IPS-15b (cell line): ENCODE measurements around the gene ARID4B.
A peak's percentile ranks its signal among the peaks of the same experiment; 100 is the strongest.

ENCODE experiments used
- H3K27me3 ChIP-seq: one replicate; pipeline ENCODE4 v1.6.1; 2013; ENCODE audit warnings: low read length; ENCODE audit not compliant: control insufficient read depth, insufficient read depth
- H3K36me3 ChIP-seq: one replicate; pipeline ENCODE4 v1.6.1; 2013; ENCODE audit warnings: low read length; ENCODE audit not compliant: control insufficient read depth, insufficient read depth
- H3K4me1 ChIP-seq: one replicate; pipeline ENCODE4 v1.6.1; 2013; ENCODE audit warnings: mild to moderate bottlenecking, low read length; ENCODE audit not compliant: control insufficient read depth, insufficient read depth
- H3K4me3 ChIP-seq: one replicate; pipeline ENCODE4 v1.5.1; 2013; ENCODE audit warnings: low read depth, low read length
- H3K9ac ChIP-seq: one replicate; pipeline ENCODE4 v1.6.1; 2013; ENCODE audit warnings: low read depth, mild to moderate bottlenecking, low read length
- H3K9me3 ChIP-seq: one replicate; pipeline ENCODE4 v1.6.1; 2013; ENCODE audit warnings: mild to moderate bottlenecking, low read length; ENCODE audit not compliant: control insufficient read depth, insufficient read depth

The ARID4B gene

GRCh38 chr1:235127732-235128455 is 200.1 kb downstream of the ARID4B start:
- Histone ChIP-seq H3K36me3 (no peaks in the 10 kb centered on the region), H3K9ac (peak overlapping the region; percentile 94), H3K9me3 (no peaks in the 10 kb centered on the region), H3K4me3 (peak overlapping the region; percentile 74), H3K27me3 (no peaks in the 10 kb centered on the region), H3K4me1 (no peaks in the 10 kb centered on the region)

GRCh38 chr1:235127203-235127602 is 200.8 kb downstream of the ARID4B start:
- H3K9me3 ChIP-seq = no peaks in the 10 kb centered on the region
- H3K4me3 ChIP-seq = peak overlapping the region; percentile 74
- H3K9ac ChIP-seq = peak overlapping the region; percentile 94
- no peaks in the 10 kb centered on the region for H3K27me3 ChIP-seq
- no peaks in the 10 kb centered on the region for H3K36me3 ChIP-seq
- no peaks in the 10 kb centered on the region for H3K4me1 ChIP-seq

GRCh38 chr1:235124665-235125064 is 203.3 kb downstream of the ARID4B start:
- Histone ChIP-seq H3K4me1 (no peaks in the 10 kb centered on the region), H3K36me3 (no peaks in the 10 kb centered on the region)

GRCh38 chr1:235124111-235124510 is 203.9 kb downstream of the ARID4B start:
- H3K4me3 ChIP-seq = no peak overlapping the region
- H3K36me3 ChIP-seq = no peaks in the 10 kb centered on the region
- no peaks in the 10 kb centered on the region for H3K4me1 ChIP-seq
- H3K9me3 ChIP-seq = no peaks in the 10 kb centered on the region
- H3K9ac ChIP-seq = no peak overlapping the region
- H3K27me3 ChIP-seq = no peaks in the 10 kb centered on the region

More at GRCh38 chr1:235124665-235125064, 203.3 kb downstream of the ARID4B start:
- H3K4me3 ChIP-seq = no peak overlapping the region
- H3K9ac ChIP-seq = no peak overlapping the region
- no peaks in the 10 kb centered on the region for H3K9me3 ChIP-seq
- H3K27me3 ChIP-seq = no peaks in the 10 kb centered on the region

- H3K4me1 ChIP-seq = no peaks in the 10 kb centered on the region
- H3K9ac ChIP-seq = no peak overlapping the region
- H3K4me3 ChIP-seq = no peak overlapping the region
Measured at GRCh38 chr1:235122348-235122747, 205.6 kb downstream of the ARID4B start.

More at GRCh38 chr1:235122348-235122747, 205.6 kb downstream of the ARID4B start:
- Histone ChIP-seq H3K36me3 (peaks cover 9% of the 10 kb centered on the region), H3K27me3 (no peaks in the 10 kb centered on the region), H3K9me3 (no peaks in the 10 kb centered on the region)
